ENCODE results near the gene ATP11A. TPM values are rescaled to one million over a fixed set of nuclear protein-coding genes. Genes with fewer than 3 reads are reported as not detected.

ATP11A gene
- total RNA-seq, 1 experiment from 2014 or later: 232 TPM

DNA sequence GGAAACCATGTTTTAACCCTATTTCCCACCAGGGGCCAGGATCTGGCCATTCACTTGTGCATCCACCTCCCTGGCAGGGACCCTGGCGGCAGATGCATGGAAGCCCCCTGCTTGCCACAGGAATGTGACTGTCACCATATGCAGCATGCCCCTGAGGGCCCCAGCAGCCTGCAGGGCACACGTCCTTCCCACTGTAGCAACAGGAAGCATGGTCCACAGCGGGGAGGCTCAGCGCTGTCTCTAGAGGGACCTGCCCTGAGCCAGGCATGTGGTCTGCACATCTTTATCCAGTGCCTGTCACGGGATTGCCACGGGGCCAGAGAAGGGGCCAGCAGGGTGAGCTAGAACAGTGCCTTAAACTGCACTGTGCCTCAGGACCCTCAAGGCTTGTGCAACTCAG, 244.2 kb downstream of the ATP11A start:
- H3K27ac Mint-ChIP-seq (ENCODE audit: unreplicated experiment): no peak overlapping the region

More for the DNA sequence above, 244.2 kb downstream of the ATP11A start:
- BruUV-seq (replicated peaks): no TSS peak
- no peak overlapping the region for H3K4me3 Mint-ChIP-seq (ENCODE audit: unreplicated experiment)
- no peaks in the 10 kb centered on the region for H3K9me3 ChIP-seq
- no peak for DNase-seq
- H3K36me3 Mint-ChIP-seq (ENCODE audit: insufficient read depth, unreplicated experiment): peaks cover 7% of the 10 kb centered on the region
- CTCF ChIA-PET: no interaction called here
- H3K4me3 ChIP-seq (ENCODE audit: low read depth, low read length): no peak overlapping the region
- H3K27me3 ChIP-seq (replicated peaks; ENCODE audit: control insufficient read depth, insufficient read depth, low read length): no peaks in the 10 kb centered on the region
- intact Hi-C loops (cut with micrococcal nuclease; ENCODE audit: unreplicated experiment): no loop called here
- H3K36me3 ChIP-seq (ENCODE audit: control insufficient read depth, insufficient read depth, low read length): no peaks in the 10 kb centered on the region
- POLR2A ChIA-PET: no interaction called here
- H3K9me3 Mint-ChIP-seq (ENCODE audit: unreplicated experiment): peaks cover 8% of the 10 kb centered on the region
- H3K4me1 Mint-ChIP-seq (ENCODE audit: low read depth, unreplicated experiment): peaks cover 9% of the 10 kb centered on the region
- TF ChIP-seq, protein P1, sequence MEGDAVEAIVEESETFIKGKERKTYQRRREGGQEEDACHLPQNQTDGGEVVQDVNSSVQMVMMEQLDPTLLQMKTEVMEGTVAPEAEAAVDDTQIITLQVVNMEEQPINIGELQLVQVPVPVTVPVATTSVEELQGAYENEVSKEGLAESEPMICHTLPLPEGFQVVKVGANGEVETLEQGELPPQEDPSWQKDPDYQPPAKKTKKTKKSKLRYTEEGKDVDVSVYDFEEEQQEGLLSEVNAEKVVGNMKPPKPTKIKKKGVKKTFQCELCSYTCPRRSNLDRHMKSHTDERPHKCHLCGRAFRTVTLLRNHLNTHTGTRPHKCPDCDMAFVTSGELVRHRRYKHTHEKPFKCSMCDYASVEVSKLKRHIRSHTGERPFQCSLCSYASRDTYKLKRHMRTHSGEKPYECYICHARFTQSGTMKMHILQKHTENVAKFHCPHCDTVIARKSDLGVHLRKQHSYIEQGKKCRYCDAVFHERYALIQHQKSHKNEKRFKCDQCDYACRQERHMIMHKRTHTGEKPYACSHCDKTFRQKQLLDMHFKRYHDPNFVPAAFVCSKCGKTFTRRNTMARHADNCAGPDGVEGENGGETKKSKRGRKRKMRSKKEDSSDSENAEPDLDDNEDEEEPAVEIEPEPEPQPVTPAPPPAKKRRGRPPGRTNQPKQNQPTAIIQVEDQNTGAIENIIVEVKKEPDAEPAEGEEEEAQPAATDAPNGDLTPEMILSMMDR (IDR thresholded peaks at IDR 0.05; ENCODE audit: insufficient read depth in 1 of 2, low read depth in 1 of 2, low read length in 1 of 2, severe bottlenecking in 1 of 2, unreplicated experiment in 1 of 2): no peak
- peaks cover 17% of the 10 kb centered on the region for H3K4me1 ChIP-seq
- H3K27me3 Mint-ChIP-seq (ENCODE audit: insufficient read depth, unreplicated experiment): no peaks in the 10 kb centered on the region

Other genes starting within 250 kb of the ATP11A start
- 51.1 and 55.7 TPM in 2 replicates for gene TUBGCP3, start 101.9 kb upstream of the ATP11A start, total RNA-seq (2022)

Data from Caco-2 (cell line).